ENCODE measurements around the gene FAHD1.

- TF ChIP-seq, protein P1, sequence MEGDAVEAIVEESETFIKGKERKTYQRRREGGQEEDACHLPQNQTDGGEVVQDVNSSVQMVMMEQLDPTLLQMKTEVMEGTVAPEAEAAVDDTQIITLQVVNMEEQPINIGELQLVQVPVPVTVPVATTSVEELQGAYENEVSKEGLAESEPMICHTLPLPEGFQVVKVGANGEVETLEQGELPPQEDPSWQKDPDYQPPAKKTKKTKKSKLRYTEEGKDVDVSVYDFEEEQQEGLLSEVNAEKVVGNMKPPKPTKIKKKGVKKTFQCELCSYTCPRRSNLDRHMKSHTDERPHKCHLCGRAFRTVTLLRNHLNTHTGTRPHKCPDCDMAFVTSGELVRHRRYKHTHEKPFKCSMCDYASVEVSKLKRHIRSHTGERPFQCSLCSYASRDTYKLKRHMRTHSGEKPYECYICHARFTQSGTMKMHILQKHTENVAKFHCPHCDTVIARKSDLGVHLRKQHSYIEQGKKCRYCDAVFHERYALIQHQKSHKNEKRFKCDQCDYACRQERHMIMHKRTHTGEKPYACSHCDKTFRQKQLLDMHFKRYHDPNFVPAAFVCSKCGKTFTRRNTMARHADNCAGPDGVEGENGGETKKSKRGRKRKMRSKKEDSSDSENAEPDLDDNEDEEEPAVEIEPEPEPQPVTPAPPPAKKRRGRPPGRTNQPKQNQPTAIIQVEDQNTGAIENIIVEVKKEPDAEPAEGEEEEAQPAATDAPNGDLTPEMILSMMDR (IDR thresholded peaks at IDR 0.05): no peak
- TF ChIP-seq POLR2A (IDR thresholded peaks at IDR 0.05): no peak
Observed at GRCh38 chr16:1779234-1779701, 47.7 kb upstream of the FAHD1 start.
